ENCODE results near the gene DUSP7. TPM values are rescaled to one million over a fixed set of nuclear protein-coding genes. Genes with fewer than 3 reads are reported as not detected.

The DUSP7 gene
- total and polyA plus RNA-seq, 2 donors (not counting 3 experiments of a cell fraction or from before 2014, with no cell fraction given), result 29.2 to 37.7 TPM

- intact Hi-C loops (cut with micrococcal nuclease), result no loop called here
- no peaks in the 10 kb centered on the region for H3K36me3 ChIP-seq (ENCODE audit: control insufficient read depth in 2 of 2, extremely low read depth in 1 of 2, insufficient read depth in 2 of 2, low read length in 2 of 2)
- CTCF ChIA-PET, result no interaction called here
- no peak overlapping the region for H2AFZ ChIP-seq (ENCODE audit: low read depth, low read length)
- H3K4me1 ChIP-seq (ENCODE audit: control insufficient read depth, extremely low read depth, insufficient read depth, low read length), result peaks cover 3% of the 10 kb centered on the region
- FAIRE-seq (no peak), DNase-seq (ENCODE audit: low read depth, low spot score) (no peak)
- POLR2A ChIA-PET, result no interaction called here
- no peaks in the 10 kb centered on the region for H3K9me3 ChIP-seq (replicated peaks; ENCODE audit: control insufficient read depth, insufficient read depth, low read length)
- TF ChIP-seq MAX (IDR thresholded peaks at IDR 0.05; ENCODE audit: insufficient read depth, insufficient read length) (no peak), POLR2AphosphoS5 (IDR thresholded peaks at IDR 0.05; ENCODE audit: insufficient read depth, low read depth, low read length) (no peak), CTCF (IDR thresholded peaks at IDR 0.05; ENCODE audit: extremely low read depth in 1 of 2, insufficient read depth in 1 of 2, low read depth in 1 of 2, low read length in 2 of 2) (no peak), EZH2 (IDR thresholded peaks at IDR 0.05; ENCODE audit: borderline replicate concordance, low read depth, low read length, severe bottlenecking) (no peak), FOS (IDR thresholded peaks at IDR 0.05; ENCODE audit: borderline replicate concordance, insufficient read depth, low read length) (no peak), MYC (IDR thresholded peaks at IDR 0.05; ENCODE audit: low read depth, low read length) (no peak), GATA2 (IDR thresholded peaks at IDR 0.05; ENCODE audit: insufficient read depth, insufficient read length, low read depth, low read length) (no peak), POLR2A (IDR thresholded peaks at IDR 0.05; ENCODE audit: low read depth, low read length) (no peak), JUN (IDR thresholded peaks at IDR 0.05; ENCODE audit: borderline replicate concordance, insufficient read depth, insufficient read length, low read depth) (no peak)
- H3K4me2 ChIP-seq (ENCODE audit: insufficient read depth, low read length), result no peak overlapping the region
- no peaks in the 10 kb centered on the region for H3K27me3 ChIP-seq (ENCODE audit: control insufficient read depth in 2 of 2, insufficient read depth in 2 of 2, low read length in 2 of 2)
- no peak overlapping the region for H3K27ac ChIP-seq (ENCODE audit: insufficient read depth, low read depth, low read length)
- no TSS peak for BruUV-seq (replicated peaks)
- no peaks in the 10 kb centered on the region for H3K9me1 ChIP-seq (replicated peaks; ENCODE audit: control insufficient read depth, extremely low read depth, insufficient read depth, low read length)
- H4K20me1 ChIP-seq (replicated peaks; ENCODE audit: control insufficient read depth, extremely low read depth, insufficient read depth, low read length), result no peaks in the 10 kb centered on the region
- no peak overlapping the region for H3K9ac ChIP-seq (replicated peaks; ENCODE audit: extremely low read depth, insufficient read depth, low read length)
- dilution Hi-C loops (cut with MboI; ENCODE audit: extremely low pct_ligation_motif_present, low sequenced_read_pairs), result no loop called here
- H3K79me2 ChIP-seq (ENCODE audit: control insufficient read depth, insufficient read depth, low read length), result no peaks in the 10 kb centered on the region
- no peak overlapping the region for H3K4me3 ChIP-seq (replicated peaks in 1 of 3; ENCODE audit: insufficient read depth in 1 of 3, low read depth in 1 of 3, low read length in 3 of 3)
Measured at GRCh38 chr3:52025453-52025852, 30.9 kb downstream of the DUSP7 start.
